ENCODE measurements around the gene YJU2.
"Not testable (repeated sequence)": the region's sequence is repeated elsewhere in the genome, so short reads cannot be mapped to it uniquely, and the experiment has no call there.

YJU2 gene

GRCh38 chr19:4231521-4231920 lies 15.4 kb upstream of the YJU2 start:
- not testable (repeated sequence) for H2BK15ac ChIP-seq (replicated peaks; ENCODE audit: low read depth); H3K27me3 ChIP-seq (ENCODE audit: insufficient read depth, low read length, poor library complexity); H4K8ac ChIP-seq (ENCODE audit: low read depth, low read length); H2BK120ac ChIP-seq (ENCODE audit: low read depth, low read length); H3K56ac ChIP-seq (ENCODE audit: low read length); H4K5ac ChIP-seq (ENCODE audit: low read length); H2AK5ac ChIP-seq (ENCODE audit: low read length); DNase-seq; H3K4me2 ChIP-seq (ENCODE audit: low read length); H3K27ac ChIP-seq (ENCODE audit: low read depth, low read length); H3K4me1 ChIP-seq (ENCODE audit: control insufficient read depth, low read depth, low read length); H3K9ac ChIP-seq (ENCODE audit: low read length); H3K18ac ChIP-seq (ENCODE audit: low read length); H3K4me3 ChIP-seq (ENCODE audit: low read length); H3K36me3 ChIP-seq (ENCODE audit: control insufficient read depth, insufficient read depth, low read length); H2BK5ac ChIP-seq (ENCODE audit: low read length); H3K79me2 ChIP-seq (ENCODE audit: control insufficient read depth, insufficient read depth, low read length); H3K23ac ChIP-seq (ENCODE audit: low read length); H3K4ac ChIP-seq (ENCODE audit: low read depth, low read length); H3K79me1 ChIP-seq (ENCODE audit: low read length)
- WGBS (ENCODE audit: extremely low coverage, insufficient coverage, low lambda C conversion rate): no CpG with 5 or more reads among the region's 6 CpGs

- not testable (repeated sequence) for H3K18ac ChIP-seq (ENCODE audit: low read length); H3K79me1 ChIP-seq (ENCODE audit: low read length); H3K79me2 ChIP-seq (ENCODE audit: control insufficient read depth, insufficient read depth, low read length); H2BK15ac ChIP-seq (replicated peaks; ENCODE audit: low read depth); H2AK5ac ChIP-seq (ENCODE audit: low read length); H4K8ac ChIP-seq (ENCODE audit: low read depth, low read length); H3K9ac ChIP-seq (ENCODE audit: low read length); H3K4ac ChIP-seq (ENCODE audit: low read depth, low read length); H2BK120ac ChIP-seq (ENCODE audit: low read depth, low read length); H3K4me1 ChIP-seq (ENCODE audit: control insufficient read depth, low read depth, low read length); H2BK5ac ChIP-seq (ENCODE audit: low read length); H3K4me3 ChIP-seq (ENCODE audit: low read length); H3K36me3 ChIP-seq (ENCODE audit: control insufficient read depth, insufficient read depth, low read length); H4K5ac ChIP-seq (ENCODE audit: low read length); DNase-seq; H3K27me3 ChIP-seq (ENCODE audit: insufficient read depth, low read length, poor library complexity); H3K27ac ChIP-seq (ENCODE audit: low read depth, low read length); H3K56ac ChIP-seq (ENCODE audit: low read length); H3K23ac ChIP-seq (ENCODE audit: low read length); H3K4me2 ChIP-seq (ENCODE audit: low read length)
- no CpG with 5 or more reads among the region's 5 CpGs for WGBS (ENCODE audit: extremely low coverage, insufficient coverage, low lambda C conversion rate)
Measured at GRCh38 chr19:4232139-4232538, 14.7 kb upstream of the YJU2 start.

- no peak overlapping the region for H2BK5ac ChIP-seq (ENCODE audit: low read length)
- 89% methylated on average over 1 of the region's 21 CpGs for WGBS (ENCODE audit: extremely low coverage, insufficient coverage, low lambda C conversion rate)
- no peak overlapping the region for H3K4ac ChIP-seq (ENCODE audit: low read depth, low read length)
- no peak for DNase-seq
- no peak overlapping the region for H3K56ac ChIP-seq (ENCODE audit: low read length)
- no peaks in the 10 kb centered on the region for H3K27me3 ChIP-seq (ENCODE audit: insufficient read depth, low read length, poor library complexity)
- H3K4me3 ChIP-seq (ENCODE audit: low read length): no peak overlapping the region
- no peak overlapping the region for H4K8ac ChIP-seq (ENCODE audit: low read depth, low read length)
- H3K23ac ChIP-seq (ENCODE audit: low read length): no peak overlapping the region
- H3K27ac ChIP-seq (ENCODE audit: low read depth, low read length): no peak overlapping the region
- no peak overlapping the region for H3K4me2 ChIP-seq (ENCODE audit: low read length)
- H2BK120ac ChIP-seq (ENCODE audit: low read depth, low read length): no peak overlapping the region
- H2AK5ac ChIP-seq (ENCODE audit: low read length): no peak overlapping the region
- H3K79me1 ChIP-seq (ENCODE audit: low read length): no peaks in the 10 kb centered on the region
- H2BK15ac ChIP-seq (replicated peaks; ENCODE audit: low read depth): no peak overlapping the region
- no peaks in the 10 kb centered on the region for H3K79me2 ChIP-seq (ENCODE audit: control insufficient read depth, insufficient read depth, low read length)
- no peaks in the 10 kb centered on the region for H3K36me3 ChIP-seq (ENCODE audit: control insufficient read depth, insufficient read depth, low read length)
- H3K18ac ChIP-seq (ENCODE audit: low read length): no peak overlapping the region
- no peak overlapping the region for H3K9ac ChIP-seq (ENCODE audit: low read length)
- H3K4me1 ChIP-seq (ENCODE audit: control insufficient read depth, low read depth, low read length): no peaks in the 10 kb centered on the region
- no peak overlapping the region for H4K5ac ChIP-seq (ENCODE audit: low read length)
Measured at GRCh38 chr19:4232614-4233281, 14.1 kb upstream of the YJU2 start.

- H2BK15ac ChIP-seq (replicated peaks; ENCODE audit: low read depth): no peak overlapping the region
- no CpG with 5 or more reads among the region's 11 CpGs for WGBS (ENCODE audit: extremely low coverage, insufficient coverage, low lambda C conversion rate)
- H3K9ac ChIP-seq (ENCODE audit: low read length): no peak overlapping the region
- H2BK120ac ChIP-seq (ENCODE audit: low read depth, low read length): no peak overlapping the region
- H4K8ac ChIP-seq (ENCODE audit: low read depth, low read length): no peak overlapping the region
- H3K27me3 ChIP-seq (ENCODE audit: insufficient read depth, low read length, poor library complexity): no peaks in the 10 kb centered on the region
- H3K4me3 ChIP-seq (ENCODE audit: low read length): no peak overlapping the region
- H3K4me2 ChIP-seq (ENCODE audit: low read length): no peak overlapping the region
- no peaks in the 10 kb centered on the region for H3K36me3 ChIP-seq (ENCODE audit: control insufficient read depth, insufficient read depth, low read length)
- H3K27ac ChIP-seq (ENCODE audit: low read depth, low read length): no peak overlapping the region
- no peak overlapping the region for H3K56ac ChIP-seq (ENCODE audit: low read length)
- no peak overlapping the region for H3K18ac ChIP-seq (ENCODE audit: low read length)
- no peaks in the 10 kb centered on the region for H3K79me2 ChIP-seq (ENCODE audit: control insufficient read depth, insufficient read depth, low read length)
- no peak overlapping the region for H3K4ac ChIP-seq (ENCODE audit: low read depth, low read length)
- no peaks in the 10 kb centered on the region for H3K79me1 ChIP-seq (ENCODE audit: low read length)
- H2AK5ac ChIP-seq (ENCODE audit: low read length): no peak overlapping the region
- no peak overlapping the region for H3K23ac ChIP-seq (ENCODE audit: low read length)
- no peak overlapping the region for H4K5ac ChIP-seq (ENCODE audit: low read length)
- peak; percentile 61 for DNase-seq
- H2BK5ac ChIP-seq (ENCODE audit: low read length): no peak overlapping the region
- no peaks in the 10 kb centered on the region for H3K4me1 ChIP-seq (ENCODE audit: control insufficient read depth, low read depth, low read length)
Measured at GRCh38 chr19:4233282-4233853, 13.5 kb upstream of the YJU2 start.

GRCh38 chr19:4234142-4234861 lies 12.6 kb upstream of the YJU2 start:
- Histone ChIP-seq H2BK5ac (ENCODE audit: low read length) (no peak overlapping the region), H3K18ac (ENCODE audit: low read length) (no peak overlapping the region), H2BK120ac (ENCODE audit: low read depth, low read length) (no peak overlapping the region), H3K4me1 (ENCODE audit: control insufficient read depth, low read depth, low read length) (no peaks in the 10 kb centered on the region), H4K8ac (ENCODE audit: low read depth, low read length) (no peak overlapping the region), H3K56ac (ENCODE audit: low read length) (no peak overlapping the region), H2AK5ac (ENCODE audit: low read length) (no peak overlapping the region), H3K27me3 (ENCODE audit: insufficient read depth, low read length, poor library complexity) (no peaks in the 10 kb centered on the region), H2BK15ac (replicated peaks; ENCODE audit: low read depth) (no peak overlapping the region), H3K79me2 (ENCODE audit: control insufficient read depth, insufficient read depth, low read length) (no peaks in the 10 kb centered on the region), H3K23ac (ENCODE audit: low read length) (no peak overlapping the region), H3K4ac (ENCODE audit: low read depth, low read length) (no peak overlapping the region), H4K5ac (ENCODE audit: low read length) (no peak overlapping the region), H3K4me3 (ENCODE audit: low read length) (no peak overlapping the region), H3K36me3 (ENCODE audit: control insufficient read depth, insufficient read depth, low read length) (no peaks in the 10 kb centered on the region), H3K79me1 (ENCODE audit: low read length) (no peaks in the 10 kb centered on the region), H3K27ac (ENCODE audit: low read depth, low read length) (no peak overlapping the region), H3K4me2 (ENCODE audit: low read length) (no peak overlapping the region), H3K9ac (ENCODE audit: low read length) (no peak overlapping the region)
- no CpG with 5 or more reads among the region's 21 CpGs for WGBS (ENCODE audit: extremely low coverage, insufficient coverage, low lambda C conversion rate)
- DNase-seq: no peak

Measured in mesendoderm (in vitro differentiated cells).